ENCODE measurements around the gene DDIT3.

DNA sequence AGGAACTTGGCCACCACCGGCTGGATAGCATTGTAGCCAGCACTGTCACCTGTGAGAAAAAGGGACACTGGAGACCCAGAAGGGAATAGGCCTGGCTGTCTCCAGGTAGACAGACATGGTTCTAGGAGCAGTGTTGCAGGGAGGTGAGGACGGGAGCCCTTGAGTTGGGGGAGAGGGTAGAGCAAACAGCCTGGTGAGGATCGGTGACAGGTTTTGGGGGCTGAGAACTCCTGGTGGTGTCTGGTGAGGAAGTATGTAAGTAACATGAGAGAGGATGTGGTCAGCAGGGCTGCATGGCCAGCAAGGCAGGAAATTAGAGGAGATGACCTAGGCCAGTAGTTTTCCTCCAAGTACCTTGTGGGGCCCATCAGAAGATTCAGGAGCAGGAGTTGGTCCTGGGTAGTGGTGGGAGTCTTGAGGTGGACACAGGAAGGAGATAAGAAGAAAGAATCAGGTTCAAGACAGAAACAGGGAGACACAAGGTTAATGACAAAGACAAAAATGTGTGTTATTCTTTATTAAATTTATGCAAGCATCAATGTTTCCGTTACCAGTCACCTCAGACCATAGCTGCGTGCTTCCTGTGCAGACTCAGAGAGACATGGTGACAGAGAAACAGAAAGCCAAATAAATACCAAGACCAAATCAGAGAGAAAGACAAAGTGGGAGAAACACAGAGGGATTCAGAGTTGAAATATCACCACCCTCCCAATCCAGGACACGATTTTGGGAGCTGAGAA lies 40.8 kb downstream of the DDIT3 start, which contains the start of gene ARHGAP9:
- TF ChIP-seq, protein P1, sequence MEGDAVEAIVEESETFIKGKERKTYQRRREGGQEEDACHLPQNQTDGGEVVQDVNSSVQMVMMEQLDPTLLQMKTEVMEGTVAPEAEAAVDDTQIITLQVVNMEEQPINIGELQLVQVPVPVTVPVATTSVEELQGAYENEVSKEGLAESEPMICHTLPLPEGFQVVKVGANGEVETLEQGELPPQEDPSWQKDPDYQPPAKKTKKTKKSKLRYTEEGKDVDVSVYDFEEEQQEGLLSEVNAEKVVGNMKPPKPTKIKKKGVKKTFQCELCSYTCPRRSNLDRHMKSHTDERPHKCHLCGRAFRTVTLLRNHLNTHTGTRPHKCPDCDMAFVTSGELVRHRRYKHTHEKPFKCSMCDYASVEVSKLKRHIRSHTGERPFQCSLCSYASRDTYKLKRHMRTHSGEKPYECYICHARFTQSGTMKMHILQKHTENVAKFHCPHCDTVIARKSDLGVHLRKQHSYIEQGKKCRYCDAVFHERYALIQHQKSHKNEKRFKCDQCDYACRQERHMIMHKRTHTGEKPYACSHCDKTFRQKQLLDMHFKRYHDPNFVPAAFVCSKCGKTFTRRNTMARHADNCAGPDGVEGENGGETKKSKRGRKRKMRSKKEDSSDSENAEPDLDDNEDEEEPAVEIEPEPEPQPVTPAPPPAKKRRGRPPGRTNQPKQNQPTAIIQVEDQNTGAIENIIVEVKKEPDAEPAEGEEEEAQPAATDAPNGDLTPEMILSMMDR (conservative IDR thresholded peaks at IDR 0.05; ENCODE audit: low read depth, low read length): no peak
- TF ChIP-seq, protein P2, sequence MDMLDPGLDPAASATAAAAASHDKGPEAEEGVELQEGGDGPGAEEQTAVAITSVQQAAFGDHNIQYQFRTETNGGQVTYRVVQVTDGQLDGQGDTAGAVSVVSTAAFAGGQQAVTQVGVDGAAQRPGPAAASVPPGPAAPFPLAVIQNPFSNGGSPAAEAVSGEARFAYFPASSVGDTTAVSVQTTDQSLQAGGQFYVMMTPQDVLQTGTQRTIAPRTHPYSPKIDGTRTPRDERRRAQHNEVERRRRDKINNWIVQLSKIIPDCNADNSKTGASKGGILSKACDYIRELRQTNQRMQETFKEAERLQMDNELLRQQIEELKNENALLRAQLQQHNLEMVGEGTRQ (IDR thresholded peaks at IDR 0.05; ENCODE audit: low read depth, low read length): no peak
- TF ChIP-seq RAD21 (IDR thresholded peaks at IDR 0.05; ENCODE audit: low read length) (no peak), MXI1 (IDR thresholded peaks at IDR 0.05; ENCODE audit: borderline replicate concordance, low read depth, low read length) (no peak), POLR2A (IDR thresholded peaks at IDR 0.05; ENCODE audit: low read depth, low read length) (no peak), MAZ (IDR thresholded peaks at IDR 0.05; ENCODE audit: borderline replicate concordance, low read depth, low read length) (no peak), BHLHE40 (IDR thresholded peaks at IDR 0.05; ENCODE audit: low read depth, low read length) (no peak), CEBPB (IDR thresholded peaks at IDR 0.05; ENCODE audit: low read depth, low read length) (no peak), FOS (IDR thresholded peaks at IDR 0.05; ENCODE audit: low read depth, low read length) (no peak), RFX5 (IDR thresholded peaks at IDR 0.05; ENCODE audit: low read depth, low read length) (no peak)
- TF ChIP-seq, protein P3, sequence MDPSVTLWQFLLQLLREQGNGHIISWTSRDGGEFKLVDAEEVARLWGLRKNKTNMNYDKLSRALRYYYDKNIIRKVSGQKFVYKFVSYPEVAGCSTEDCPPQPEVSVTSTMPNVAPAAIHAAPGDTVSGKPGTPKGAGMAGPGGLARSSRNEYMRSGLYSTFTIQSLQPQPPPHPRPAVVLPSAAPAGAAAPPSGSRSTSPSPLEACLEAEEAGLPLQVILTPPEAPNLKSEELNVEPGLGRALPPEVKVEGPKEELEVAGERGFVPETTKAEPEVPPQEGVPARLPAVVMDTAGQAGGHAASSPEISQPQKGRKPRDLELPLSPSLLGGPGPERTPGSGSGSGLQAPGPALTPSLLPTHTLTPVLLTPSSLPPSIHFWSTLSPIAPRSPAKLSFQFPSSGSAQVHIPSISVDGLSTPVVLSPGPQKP (IDR thresholded peaks at IDR 0.05; ENCODE audit: borderline replicate concordance, low read depth, low read length): no peak

Data from IMR-90 (cell line).